Measurements from ENCODE around the gene THSD7B. TPM values are rescaled to one million over a fixed set of nuclear protein-coding genes. Genes with fewer than 3 reads are reported as not detected.

THSD7B gene
- total and polyA plus RNA-seq, 10 of the 15 experiments (the other 5 are each of a cell fraction or from before 2014, with no cell fraction given): 0.03 to 0.56 (median 0.28) TPM

- no peak for DNase-seq (ENCODE audit: low read depth, low spot score)
- 26% methylated on average over 4 of the region's 4 CpGs for WGBS (ENCODE audit: insufficient coverage, insufficient replicate concordance, low lambda C conversion rate, missing lambda C conversion rate)
- Histone ChIP-seq H3K27ac (ENCODE audit: control insufficient read depth, insufficient read depth) (no peak overlapping the region), H3K36me3 (ENCODE audit: control insufficient read depth in 2 of 2, insufficient read depth in 2 of 2, low read length in 1 of 2) (no peaks in the 10 kb centered on the region; a peak in 1 of 4 replicates), H3K79me2 (ENCODE audit: control insufficient read depth, insufficient read depth, low read length) (no peaks in the 10 kb centered on the region), H3K4me2 (ENCODE audit: control insufficient read depth, insufficient read depth) (no peak overlapping the region), H2AFZ (ENCODE audit: control insufficient read depth, low read depth, low read length) (no peak overlapping the region), H3K4me3 (no peak overlapping the region), H3K4me1 (ENCODE audit: control insufficient read depth, insufficient read depth, low read length) (no peaks in the 10 kb centered on the region), H3K27me3 (replicated peaks in 1 of 2; ENCODE audit: control insufficient read depth in 2 of 2, insufficient read depth in 2 of 2, low read length in 1 of 2) (no peaks in the 10 kb centered on the region), H3K9me3 (replicated peaks; ENCODE audit: control insufficient read depth, insufficient read depth, low read length) (no peaks in the 10 kb centered on the region), H3K9ac (ENCODE audit: control insufficient read depth, insufficient read depth, low read length) (no peak overlapping the region), H4K20me1 (ENCODE audit: control insufficient read depth, insufficient read depth) (no peaks in the 10 kb centered on the region)
- SMC1A ChIA-PET (ENCODE audit: uncharacterized antibody, unreplicated experiment): no interaction called here
- FAIRE-seq: no peak
- ATAC-seq: no peak
- intact Hi-C loops (cut with micrococcal nuclease; ENCODE audit: unreplicated experiment): no loop called here
- CTCF ChIA-PET: no interaction called here
- in situ Hi-C loops (cut with MboI): no loop called here
- POLR2A ChIA-PET: no interaction called here
- BruUV-seq (replicated peaks): no TSS peak
- no peak for TF ChIP-seq ZNF217 (IDR thresholded peaks at IDR 0.05)
- no peak for TF ChIP-seq RAD21 (IDR thresholded peaks at IDR 0.05; ENCODE audit: insufficient read depth, low read depth, low read length)
- TF ChIP-seq REST (IDR thresholded peaks at IDR 0.05; ENCODE audit: low read depth, low read length): no peak
- TF ChIP-seq POU2F2 (IDR thresholded peaks at IDR 0.05; ENCODE audit: borderline replicate concordance, low read depth, low read length): no peak
- TF ChIP-seq ZNF687 (IDR thresholded peaks at IDR 0.05): no peak
- no peak for TF ChIP-seq IKZF1 (conservative IDR thresholded peaks at IDR 0.05)
- RAD21 ChIA-PET (ENCODE audit: unreplicated experiment): no interaction called here
Observed at GRCh38 chr2:136818839-136819238, 53.5 kb downstream of the THSD7B start.
